Progenitor cell of endocrine pancreas (in vitro differentiated cells): ENCODE data around the gene KCNK5. TPM values are rescaled to one million over a fixed set of nuclear protein-coding genes. Genes with fewer than 3 reads are reported as not detected.

ENCODE experiments used
- DNase-seq: peaks from one replicate; pipeline ENCODE4 v3.0.0; 2021; ENCODE audit warnings: low spot score; ENCODE audit not compliant: unreplicated experiment
- H3K27ac Mint-ChIP-seq: 2 replicates; pipeline ENCODE4 v1.8.0; 2021; ENCODE audit warnings: mild to moderate bottlenecking, moderate library complexity, mixed read lengths
- H3K27me3 Mint-ChIP-seq: 2 replicates; pipeline ENCODE4 v1.8.0; 2021; ENCODE audit warnings: mixed read lengths
- H3K36me3 Mint-ChIP-seq: 2 replicates; pipeline ENCODE4 v1.8.0; 2022; ENCODE audit warnings: mixed read lengths; ENCODE audit not compliant: insufficient read depth
- H3K4me1 Mint-ChIP-seq: 2 replicates; pipeline ENCODE4 v1.8.0; 2021; ENCODE audit warnings: low read depth, mixed read lengths
- H3K4me3 Mint-ChIP-seq: 2 replicates; pipeline ENCODE4 v1.8.0; 2021; ENCODE audit warnings: low read depth, mild to moderate bottlenecking, moderate library complexity, mixed read lengths
- H3K9me3 Mint-ChIP-seq: 2 replicates; pipeline ENCODE4 v1.8.0; 2021; ENCODE audit warnings: low read depth, mixed read lengths
- total RNA-seq: library from RNA; stranded (reverse); gene quantifications from 2 replicates; pipeline ENCODE4 v1.2.1, GENCODE V29; 2021
- TF ChIP-seq, protein P1 (sequence below): fragments of 200-600 bp; sonication (generic); IDR thresholded peaks from one replicate; pipeline ENCODE4 v1.5.0; 2021; ENCODE audit warnings: antibody characterized with exemption, mild to moderate bottlenecking; ENCODE audit not compliant: unreplicated experiment

The KCNK5 gene
- total RNA-seq, 1 donor from 2014 or later: 2.0 TPM

DNA sequence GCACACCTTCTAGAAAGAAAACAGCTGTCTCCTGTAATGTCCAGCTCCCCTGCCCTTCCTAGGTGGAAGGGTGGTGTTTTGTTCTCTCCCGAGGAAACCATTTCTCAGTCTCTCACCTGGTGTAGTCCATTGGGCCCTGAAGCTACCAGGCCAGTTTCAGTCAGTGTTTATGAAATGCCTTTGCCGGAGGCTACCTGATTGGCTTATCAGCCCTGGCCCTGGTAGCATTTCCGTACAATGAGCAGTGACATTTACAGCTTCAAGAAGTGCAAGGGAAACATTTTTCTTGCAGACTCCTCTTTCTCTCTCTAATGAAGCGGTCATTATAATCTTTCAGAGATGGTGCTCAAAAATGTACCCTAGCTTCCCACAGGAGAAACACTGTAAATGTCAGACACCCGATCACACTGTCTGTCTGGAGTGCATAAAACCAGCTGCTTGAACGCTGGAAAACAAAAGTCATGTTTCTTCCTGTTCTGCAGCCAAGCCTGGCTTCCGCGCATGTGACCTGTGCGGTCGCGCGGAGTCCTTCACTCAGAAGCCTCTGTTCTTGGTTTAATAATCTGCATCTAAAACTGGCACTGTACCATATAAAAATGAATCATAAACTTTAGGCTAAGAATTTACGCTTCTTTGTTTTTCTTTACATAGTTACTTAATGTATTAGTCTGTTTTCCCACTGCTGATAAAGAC lies 85.9 kb downstream of the KCNK5 start:
- Mint-ChIP-seq H3K4me3 (no peak overlapping the region), H3K4me1 (no peaks in the 10 kb centered on the region), H3K36me3 (no peaks in the 10 kb centered on the region), H3K27me3 (peaks cover 38% of the 10 kb centered on the region), H3K9me3 (no peaks in the 10 kb centered on the region), H3K27ac (no peak overlapping the region)
- TF ChIP-seq, protein P1, sequence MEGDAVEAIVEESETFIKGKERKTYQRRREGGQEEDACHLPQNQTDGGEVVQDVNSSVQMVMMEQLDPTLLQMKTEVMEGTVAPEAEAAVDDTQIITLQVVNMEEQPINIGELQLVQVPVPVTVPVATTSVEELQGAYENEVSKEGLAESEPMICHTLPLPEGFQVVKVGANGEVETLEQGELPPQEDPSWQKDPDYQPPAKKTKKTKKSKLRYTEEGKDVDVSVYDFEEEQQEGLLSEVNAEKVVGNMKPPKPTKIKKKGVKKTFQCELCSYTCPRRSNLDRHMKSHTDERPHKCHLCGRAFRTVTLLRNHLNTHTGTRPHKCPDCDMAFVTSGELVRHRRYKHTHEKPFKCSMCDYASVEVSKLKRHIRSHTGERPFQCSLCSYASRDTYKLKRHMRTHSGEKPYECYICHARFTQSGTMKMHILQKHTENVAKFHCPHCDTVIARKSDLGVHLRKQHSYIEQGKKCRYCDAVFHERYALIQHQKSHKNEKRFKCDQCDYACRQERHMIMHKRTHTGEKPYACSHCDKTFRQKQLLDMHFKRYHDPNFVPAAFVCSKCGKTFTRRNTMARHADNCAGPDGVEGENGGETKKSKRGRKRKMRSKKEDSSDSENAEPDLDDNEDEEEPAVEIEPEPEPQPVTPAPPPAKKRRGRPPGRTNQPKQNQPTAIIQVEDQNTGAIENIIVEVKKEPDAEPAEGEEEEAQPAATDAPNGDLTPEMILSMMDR: no peak
- DNase-seq: no peak

DNA sequence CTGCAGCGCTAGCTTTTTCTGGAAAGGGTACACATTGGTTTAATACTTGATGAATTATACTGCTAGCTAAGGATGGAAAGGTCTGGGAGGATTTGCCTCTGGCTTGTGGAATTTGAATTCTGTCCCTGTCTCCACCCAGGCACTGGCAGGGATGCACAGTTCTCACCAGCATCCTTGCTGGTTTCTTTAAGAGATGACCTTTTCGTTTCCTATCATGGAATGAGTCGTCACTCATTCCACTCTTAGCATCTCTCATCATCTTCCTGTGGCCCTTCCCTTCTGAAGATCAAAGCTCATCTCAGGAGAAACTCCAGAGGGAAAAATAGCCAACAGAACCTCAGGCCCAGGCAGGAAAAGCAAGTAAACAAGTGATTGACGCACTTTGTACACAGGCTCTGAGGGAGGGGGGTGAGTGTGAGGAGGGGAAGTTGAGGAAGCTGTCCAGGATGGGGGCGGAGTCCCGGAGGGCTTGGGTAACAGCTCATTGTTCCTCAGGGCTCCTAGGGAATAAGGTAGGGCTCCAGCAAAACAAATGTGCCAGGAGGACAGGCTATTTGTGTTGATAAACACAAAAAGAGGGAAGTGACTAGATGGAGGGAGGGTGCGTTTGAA lies 88.6 kb downstream of the KCNK5 start:
- DNase-seq: no peak
- no peaks in the 10 kb centered on the region for H3K4me1 Mint-ChIP-seq
- H3K9me3 Mint-ChIP-seq: no peaks in the 10 kb centered on the region
- H3K36me3 Mint-ChIP-seq: no peaks in the 10 kb centered on the region
- TF ChIP-seq, protein P1: no peak
- H3K27me3 Mint-ChIP-seq: peaks cover 28% of the 10 kb centered on the region
- H3K4me3 Mint-ChIP-seq: no peak overlapping the region
- no peak overlapping the region for H3K27ac Mint-ChIP-seq

Other genes with a start within 250 kb of the KCNK5 start
- gene GLP1R, start 180.7 kb downstream of the KCNK5 start, total RNA-seq: 3.9 and 4.0 TPM in 2 replicates
- gene SAYSD1, start 114.3 kb downstream of the KCNK5 start, total RNA-seq: 17.4 and 19.7 TPM in 2 replicates
- gene KCNK17, start 84.9 kb upstream of the KCNK5 start, total RNA-seq: 11.2 and 11.6 TPM in 2 replicates
- 32.9 and 35.2 TPM in 2 replicates for gene KCNK16, start 93.2 kb upstream of the KCNK5 start, total RNA-seq